Fibroblast of mammary gland (primary cell): ENCODE data around the gene ITPR3.

Experiments used
- DNase-seq: peaks from one replicate; pipeline ENCODE4 v3.0.0-alpha.2; 2010; ENCODE audit warnings: low read depth
- H3K4me3 ChIP-seq: 2 replicates; pipeline ENCODE4 v1.5.1; 2011; ENCODE audit warnings: low read depth, mild to moderate bottlenecking, low read length, moderate library complexity; ENCODE audit not compliant: control insufficient read depth
- CTCF ChIP-seq: conservative IDR thresholded peaks from 2 replicates; pipeline ENCODE4 v1.5.1; 2011; ENCODE audit warnings: low read depth, low read length, inconsistent platforms; ENCODE audit not compliant: control insufficient read depth, insufficient read depth

Gene ITPR3

GRCh38 chr6:33642897-33643296, 21.8 kb downstream of the ITPR3 start:
- no peak overlapping the region for H3K4me3 ChIP-seq
- TF ChIP-seq CTCF: no peak
- no peak for DNase-seq

GRCh38 chr6:33651403-33651802, 30.3 kb downstream of the ITPR3 start:
- no peak for TF ChIP-seq CTCF
- no peak overlapping the region for H3K4me3 ChIP-seq
- DNase-seq: no peak

- no peak for TF ChIP-seq CTCF
Observed at GRCh38 chr6:33652002-33652401, 30.9 kb downstream of the ITPR3 start.

GRCh38 chr6:33654831-33655554, 33.9 kb downstream of the ITPR3 start:
- no peak for TF ChIP-seq CTCF

More at GRCh38 chr6:33652002-33652401, 30.9 kb downstream of the ITPR3 start:
- DNase-seq: no peak
- no peak overlapping the region for H3K4me3 ChIP-seq

GRCh38 chr6:33656844-33657243, 35.7 kb downstream of the ITPR3 start:
- H3K4me3 ChIP-seq: no peak overlapping the region
- no peak for TF ChIP-seq CTCF
- no peak for DNase-seq

More at GRCh38 chr6:33654831-33655554, 33.9 kb downstream of the ITPR3 start:
- H3K4me3 ChIP-seq: no peak overlapping the region
- DNase-seq: peak; percentile 54

GRCh38 chr6:33658982-33659689, 38.0 kb downstream of the ITPR3 start:
- DNase-seq: no peak
- TF ChIP-seq CTCF: no peak
- no peak overlapping the region for H3K4me3 ChIP-seq
